Effector memory CD8-positive, alpha-beta T cell (primary cell): ENCODE data around the gene KLHL18.
"Not testable (repeated sequence)": the region's sequence is repeated elsewhere in the genome, so short reads cannot be mapped to it uniquely, and the experiment has no call there.

Experiments used
- ATAC-seq: fragments of 150-1000 bp; cut with Tn5 transposase; replicated peaks from 2 replicates; pipeline ENCODE4 v1.10.0; 2021; ENCODE audit warnings: mild to moderate bottlenecking, moderate library complexity
- DNase-seq, 3 experiments: peaks; one replicate each; pipeline ENCODE4 v3.0.0; 2021
- H3K27ac Mint-ChIP-seq, 2 donors: one replicate each; pipeline ENCODE4 v1.8.0; 2022; ENCODE audit warnings: mild to moderate bottlenecking in 2 of 2, mixed read lengths in 2 of 2, moderate library complexity in 2 of 2
- H3K27me3 Mint-ChIP-seq, 2 donors: one replicate each; pipeline ENCODE4 v1.8.0; 2022; ENCODE audit warnings: mixed read lengths in 2 of 2
- H3K36me3 Mint-ChIP-seq: one replicate; pipeline ENCODE4 v1.8.0; 2022; ENCODE audit warnings: mild to moderate bottlenecking, moderate library complexity, mixed read lengths; ENCODE audit not compliant: insufficient read depth
- H3K4me1 Mint-ChIP-seq, 2 donors: one replicate each; pipeline ENCODE4 v1.8.0; 2022; ENCODE audit warnings: low read depth in 2 of 2, mixed read lengths in 2 of 2
- H3K4me3 Mint-ChIP-seq, 2 donors: one replicate each; pipeline ENCODE4 v1.8.0; 2022; ENCODE audit warnings: mild to moderate bottlenecking in 2 of 2, mixed read lengths in 2 of 2, moderate library complexity in 2 of 2
- H3K9me3 Mint-ChIP-seq, 2 donors: one replicate each; pipeline ENCODE4 v1.8.0; 2022; ENCODE audit warnings: mixed read lengths in 2 of 2

Gene KLHL18

DNA sequence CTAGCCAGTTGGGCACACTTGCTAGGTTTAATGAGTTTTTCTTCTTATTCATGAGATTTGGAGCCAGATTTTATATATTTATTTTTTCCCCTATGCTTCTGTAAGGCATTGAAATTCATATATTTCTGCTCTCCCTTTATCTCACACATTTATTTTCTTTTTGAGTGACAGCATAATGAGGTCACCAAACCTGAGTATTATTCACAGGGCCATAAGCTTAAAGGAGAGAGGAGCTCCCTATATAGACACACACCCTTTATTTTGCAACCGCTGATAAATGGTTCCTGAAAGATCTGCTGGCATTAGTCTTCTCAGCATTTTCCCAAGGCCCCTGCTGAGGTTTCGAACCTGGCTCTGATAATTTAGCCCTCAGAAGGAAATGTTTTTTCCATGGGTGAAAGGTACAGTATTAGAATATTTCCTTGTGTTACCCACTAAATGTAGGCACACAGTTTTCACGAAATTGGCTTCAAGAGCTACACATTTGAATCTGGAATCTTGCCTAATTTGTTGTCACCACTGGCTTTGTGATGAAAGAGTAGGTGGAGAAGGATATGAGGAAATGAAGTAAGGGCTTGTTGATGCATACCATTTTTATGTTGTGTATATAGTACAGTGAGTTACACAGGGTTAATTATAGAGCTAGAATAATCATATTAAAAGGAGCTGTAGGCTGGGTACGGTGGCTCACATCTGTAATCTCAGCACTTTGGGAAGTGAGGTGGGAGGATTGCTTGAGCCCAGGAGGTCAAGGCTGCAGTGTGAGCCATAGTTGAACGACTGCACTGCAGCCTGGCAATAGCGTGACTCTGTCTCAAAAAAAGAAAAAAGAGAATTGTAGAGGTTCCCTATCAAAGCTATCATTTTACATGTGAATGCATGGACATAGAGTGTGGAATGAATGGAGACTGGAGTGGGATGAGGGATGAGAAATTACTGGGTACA is 6.5 kb downstream of the KLHL18 start:
- Mint-ChIP-seq H3K27ac (no peak overlapping the region), H3K36me3 (peaks cover 26% of the 10 kb centered on the region), H3K4me1 (peaks cover 20 to 34% of the 10 kb centered on the region in 2 donors), H3K4me3 (no peak overlapping the region), H3K9me3 (no peaks in the 10 kb centered on the region), H3K27me3 (no peaks in the 10 kb centered on the region)
- ATAC-seq, result no peak
- no peak for DNase-seq

DNA sequence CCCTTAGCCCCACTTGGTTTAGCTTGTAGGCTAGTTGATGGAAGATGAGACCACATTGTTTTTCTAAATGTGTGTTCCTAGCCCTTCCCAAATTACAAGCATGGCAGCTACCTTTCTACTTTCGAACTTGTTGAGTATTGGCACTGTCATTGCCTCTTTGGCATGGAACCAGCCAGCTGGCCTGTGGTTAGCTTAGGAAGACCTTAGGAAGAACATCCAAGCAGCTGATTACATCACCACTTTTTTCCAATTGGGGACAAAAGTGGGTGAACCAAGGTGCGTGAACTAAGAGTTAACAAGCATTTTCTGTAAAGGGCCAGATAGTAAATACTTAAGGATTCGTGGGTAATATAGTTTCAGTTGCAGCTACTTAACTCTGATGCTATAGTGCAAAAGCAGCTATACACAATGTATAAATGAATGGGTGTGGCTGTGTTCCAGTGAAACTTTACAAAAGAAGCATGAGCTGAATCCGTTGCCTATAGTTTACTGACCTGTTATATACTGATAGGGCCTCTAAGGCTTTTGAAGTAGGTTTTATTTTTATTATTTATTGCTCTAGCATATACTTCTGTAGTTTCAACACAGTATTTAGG is 8.5 kb downstream of the KLHL18 start:
- H3K9me3 Mint-ChIP-seq, result no peaks in the 10 kb centered on the region
- H3K4me3 Mint-ChIP-seq, result peak overlapping the region in 1 of 2 donors; percentile 23
- no peak for ATAC-seq
- H3K27me3 Mint-ChIP-seq, result no peaks in the 10 kb centered on the region
- DNase-seq, result no peak
- peaks cover 34 to 36% of the 10 kb centered on the region in 2 donors for H3K4me1 Mint-ChIP-seq
- H3K36me3 Mint-ChIP-seq, result peaks cover 29% of the 10 kb centered on the region
- H3K27ac Mint-ChIP-seq, result peak overlapping the region in 1 of 2 donors; percentile 51

GRCh38 chr3:47291754-47292420 is 9.1 kb downstream of the KLHL18 start:
- Mint-ChIP-seq H3K27ac (peak overlapping the region in 1 of 2 donors; percentile 21), H3K36me3 (peaks cover 31% of the 10 kb centered on the region), H3K4me1 (peaks cover 37 to 38% of the 10 kb centered on the region in 2 donors)
- H3K9me3 Mint-ChIP-seq, H3K27me3 Mint-ChIP-seq, ATAC-seq, H3K4me3 Mint-ChIP-seq, DNase-seq: not testable (repeated sequence)

GRCh38 chr3:47293822-47294221 is 11.1 kb downstream of the KLHL18 start:
- no peaks in the 10 kb centered on the region for H3K9me3 Mint-ChIP-seq
- no peak overlapping the region for H3K27ac Mint-ChIP-seq
- H3K27me3 Mint-ChIP-seq, result no peaks in the 10 kb centered on the region
- peaks cover 34 to 40% of the 10 kb centered on the region in 2 donors for H3K4me1 Mint-ChIP-seq
- ATAC-seq (no peak), DNase-seq (no peak)
- H3K4me3 Mint-ChIP-seq, result no peak overlapping the region
- peaks cover 34% of the 10 kb centered on the region for H3K36me3 Mint-ChIP-seq

- Mint-ChIP-seq H3K27ac (no peak overlapping the region), H3K4me1 (peaks cover 34 to 38% of the 10 kb centered on the region in 2 donors), H3K27me3 (no peaks in the 10 kb centered on the region), H3K36me3 (peaks cover 40% of the 10 kb centered on the region), H3K9me3 (no peaks in the 10 kb centered on the region), H3K4me3 (no peak overlapping the region)
- ATAC-seq (no peak), DNase-seq (no peak)
These were observed 11.6 kb downstream of the KLHL18 start for GRCh38 chr3:47294392-47294791.

GRCh38 chr3:47295322-47295721 is 12.6 kb downstream of the KLHL18 start:
- Mint-ChIP-seq H3K9me3 (no peaks in the 10 kb centered on the region), H3K4me3 (no peak overlapping the region), H3K27me3 (no peaks in the 10 kb centered on the region), H3K4me1 (peaks cover 32 to 39% of the 10 kb centered on the region in 2 donors), H3K36me3 (peaks cover 40% of the 10 kb centered on the region), H3K27ac (peak overlapping the region in 1 of 2 donors; percentile 9)
- DNase-seq, result no peak
- ATAC-seq, result no peak

- H3K36me3 Mint-ChIP-seq, result peaks cover 37% of the 10 kb centered on the region
- no peaks in the 10 kb centered on the region for H3K9me3 Mint-ChIP-seq
- peak overlapping the region; percentile 9 to 38 for H3K27ac Mint-ChIP-seq
- peak overlapping the region in 1 of 2 donors; percentile 7 for H3K4me3 Mint-ChIP-seq
- DNase-seq, result no peak
- no peaks in the 10 kb centered on the region for H3K27me3 Mint-ChIP-seq
- H3K4me1 Mint-ChIP-seq, result peaks cover 27 to 39% of the 10 kb centered on the region in 2 donors
- no peak for ATAC-seq
These were observed 13.2 kb downstream of the KLHL18 start for GRCh38 chr3:47295976-47296375.

GRCh38 chr3:47296562-47297302 is 14.0 kb downstream of the KLHL18 start:
- DNase-seq (no peak), ATAC-seq (peak; percentile 7)
- peak overlapping the region in 1 of 2 donors; percentile 7 for H3K4me3 Mint-ChIP-seq
- H3K9me3 Mint-ChIP-seq, result no peaks in the 10 kb centered on the region
- peak overlapping the region; percentile 9 to 38 for H3K27ac Mint-ChIP-seq
- H3K36me3 Mint-ChIP-seq, result peaks cover 36% of the 10 kb centered on the region
- peaks cover 27 to 39% of the 10 kb centered on the region in 2 donors for H3K4me1 Mint-ChIP-seq
- H3K27me3 Mint-ChIP-seq, result no peaks in the 10 kb centered on the region

- no peak for ATAC-seq
- no peaks in the 10 kb centered on the region for H3K27me3 Mint-ChIP-seq
- no peaks in the 10 kb centered on the region for H3K9me3 Mint-ChIP-seq
- H3K4me3 Mint-ChIP-seq, result no peak overlapping the region
- peaks cover 24 to 39% of the 10 kb centered on the region in 2 donors for H3K4me1 Mint-ChIP-seq
- DNase-seq, result no peak
- peaks cover 47% of the 10 kb centered on the region for H3K36me3 Mint-ChIP-seq
- peak overlapping the region; percentile 2 to 24 for H3K27ac Mint-ChIP-seq
These were observed 15.7 kb downstream of the KLHL18 start for GRCh38 chr3:47298439-47298838.

DNA sequence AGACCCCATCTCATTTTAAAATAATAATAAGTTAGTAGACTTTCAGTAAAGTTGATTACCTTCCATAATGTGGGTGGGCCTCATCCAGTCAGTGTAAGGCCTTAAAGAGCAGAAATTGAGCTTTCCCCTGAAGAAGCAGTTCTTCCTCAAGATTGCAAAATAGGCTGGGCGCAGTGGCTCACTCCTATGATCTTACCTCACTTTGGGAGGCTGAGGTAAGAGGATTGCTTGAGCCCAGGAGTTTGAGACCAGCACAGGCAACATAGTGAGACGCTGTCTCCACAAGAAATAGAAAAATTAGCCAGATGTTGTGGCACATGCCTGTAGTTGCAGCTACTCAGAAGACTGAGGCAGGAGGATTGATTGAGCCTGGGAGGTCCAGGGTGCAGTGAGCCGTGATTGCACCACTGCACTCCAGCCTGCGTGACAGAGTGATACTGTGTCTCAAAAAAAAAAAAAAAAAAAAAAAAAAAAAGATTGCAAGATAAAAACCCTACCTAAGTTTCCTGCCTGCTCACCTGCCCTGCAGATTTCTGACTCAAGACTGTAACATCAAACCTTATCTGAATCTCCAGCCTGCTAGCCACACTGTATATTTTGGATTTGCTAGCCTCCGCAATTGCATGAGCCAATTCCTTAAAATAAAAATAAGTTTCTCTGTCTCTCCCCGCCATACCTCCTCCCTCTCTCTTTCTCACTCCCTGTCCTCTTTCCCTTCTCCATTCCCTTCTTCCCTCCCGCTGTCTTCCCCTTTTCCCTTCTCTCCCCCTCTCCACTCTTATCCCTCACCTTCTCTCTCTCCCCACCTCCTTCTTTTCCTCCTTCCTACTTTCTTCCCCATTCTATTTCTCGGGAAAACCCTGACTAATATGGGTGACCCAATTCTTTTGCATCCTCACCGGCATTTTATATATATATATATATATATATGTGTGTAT is 16.9 kb downstream of the KLHL18 start:
- Mint-ChIP-seq H3K27ac (no peak overlapping the region), H3K4me1 (peaks cover 18 to 32% of the 10 kb centered on the region in 2 donors), H3K9me3 (no peaks in the 10 kb centered on the region), H3K27me3 (no peaks in the 10 kb centered on the region), H3K36me3 (peaks cover 45% of the 10 kb centered on the region), H3K4me3 (no peak overlapping the region)
- ATAC-seq (no peak), DNase-seq (no peak)

- no peak overlapping the region for H3K4me3 Mint-ChIP-seq
- no peaks in the 10 kb centered on the region for H3K9me3 Mint-ChIP-seq
- DNase-seq (no peak), ATAC-seq (no peak)
- no peak overlapping the region for H3K27ac Mint-ChIP-seq
- peaks cover 43% of the 10 kb centered on the region for H3K36me3 Mint-ChIP-seq
- no peaks in the 10 kb centered on the region for H3K27me3 Mint-ChIP-seq
- H3K4me1 Mint-ChIP-seq, result peaks cover 12 to 22% of the 10 kb centered on the region in 2 donors
These were observed 18.7 kb downstream of the KLHL18 start for GRCh38 chr3:47301456-47301855.

- H3K4me1 Mint-ChIP-seq, result peaks cover 12 to 20% of the 10 kb centered on the region in 2 donors
- peaks cover 29% of the 10 kb centered on the region for H3K36me3 Mint-ChIP-seq
- no peak for ATAC-seq
- H3K27ac Mint-ChIP-seq, result peak overlapping the region in 1 of 2 donors; percentile 50
- no peak overlapping the region for H3K4me3 Mint-ChIP-seq
- no peaks in the 10 kb centered on the region for H3K9me3 Mint-ChIP-seq
- DNase-seq, result no peak
- no peaks in the 10 kb centered on the region for H3K27me3 Mint-ChIP-seq
These were observed 23.3 kb downstream of the KLHL18 start for GRCh38 chr3:47306022-47306421.
